ENCODE measurements around the gene MATR3. TPM values are rescaled to one million over a fixed set of nuclear protein-coding genes. Genes with fewer than 3 reads are reported as not detected.
A peak's percentile ranks its signal among the peaks of the same experiment; 100 is the strongest.

The MATR3 gene
- total RNA-seq, 6 donors from 2014 or later = 125 to 264 (median 158) TPM

- Histone ChIP-seq H3K27ac (peak overlapping the region in 3 of 4 donors; percentile 98), H3K9me3 (no peaks in the 10 kb centered on the region), H3K4me3 (peak overlapping the region in 3 of 4 donors; percentile 71 to 89 (median 88)), H3K4me1 (peaks cover 27 to 38% (median 33%) of the 10 kb centered on the region in 4 donors), H3K27me3 (no peaks in the 10 kb centered on the region), H3K36me3 (peaks cover 0 to 3% (median 0%) of the 10 kb centered on the region in 4 donors)
- TF ChIP-seq EP300 (IDR thresholded peaks at IDR 0.05) = no peak
- no peak for TF ChIP-seq POLR2AphosphoS5 (IDR thresholded peaks at IDR 0.05)
- TF ChIP-seq POLR2A (IDR thresholded peaks at IDR 0.05) = no peak
- TF ChIP-seq CTCF (IDR thresholded peaks at IDR 0.05) = no peak
- 2% methylated on average over 10 to 17 of the region's 17 CpGs for WGBS, 2 donors
- DNase-seq (no peak), ATAC-seq (ENCODE audit: low FRiP score in 2 of 2) (no peak)
Observed at GRCh38 chr5:139341187-139341688, 47.7 kb downstream of the MATR3 start.

- 0 to 1% methylated on average over 33 to 65 of the region's 66 CpGs for WGBS, 2 donors
- Histone ChIP-seq H3K27me3 (no peaks in the 10 kb centered on the region), H3K36me3 (peaks cover 0 to 7% (median 0%) of the 10 kb centered on the region in 4 donors), H3K9me3 (no peaks in the 10 kb centered on the region), H3K4me3 (peak within 1 kb of the TSS; percentile 71 to 89 (median 82)), H3K27ac (peak within 1 kb of the TSS; percentile 98 to 99 (median 98)), H3K4me1 (peaks cover 27 to 38% (median 34%) of the 10 kb centered on the region in 4 donors)
- TF ChIP-seq EP300 (IDR thresholded peaks at IDR 0.05) (no peak), CTCF (IDR thresholded peaks at IDR 0.05) (peak; percentile 69 to 93 (median 84)), POLR2AphosphoS5 (IDR thresholded peaks at IDR 0.05) (peak; percentile 97 to 99), POLR2A (IDR thresholded peaks at IDR 0.05) (peak; percentile 62 to 98 (median 95))
- ATAC-seq (ENCODE audit: low FRiP score in 2 of 2) (peak; percentile 98 to 99), DNase-seq (peak; percentile 98 to 99)
Observed at GRCh38 chr5:139341689-139342422, 48.3 kb downstream of the MATR3 start, which contains the start of gene PAIP2. PAIP2 (plus strand) TSS chr5:139341854; CDS start chr5:139363785, 21,931 bp downstream.

GRCh38 chr5:139342423-139342723 lies 48.8 kb downstream of the MATR3 start:
- WGBS, 2 donors = 1% methylated on average over 12 to 16 of the region's 16 CpGs

GRCh38 chr5:139343476-139343875 lies 49.9 kb downstream of the MATR3 start:
- peaks cover 0 to 7% (median 0%) of the 10 kb centered on the region in 4 donors for H3K36me3 ChIP-seq
- peaks cover 27 to 45% (median 36%) of the 10 kb centered on the region in 4 donors for H3K4me1 ChIP-seq
- H3K27ac ChIP-seq = no peak overlapping the region
- no peaks in the 10 kb centered on the region for H3K27me3 ChIP-seq
- 84 to 86% methylated on average over 9 of the region's 9 CpGs for WGBS, 2 donors
- H3K9me3 ChIP-seq = no peaks in the 10 kb centered on the region
- DNase-seq (no peak), ATAC-seq (ENCODE audit: low FRiP score in 2 of 2) (no peak)
- TF ChIP-seq CTCF (IDR thresholded peaks at IDR 0.05) (no peak), EP300 (IDR thresholded peaks at IDR 0.05) (no peak), POLR2AphosphoS5 (IDR thresholded peaks at IDR 0.05) (no peak), POLR2A (IDR thresholded peaks at IDR 0.05) (no peak)
- H3K4me3 ChIP-seq = peak overlapping the region in 3 of 4 donors; percentile 71 to 89 (median 88)

More at GRCh38 chr5:139342423-139342723, 48.8 kb downstream of the MATR3 start:
- Histone ChIP-seq H3K27me3 (no peaks in the 10 kb centered on the region), H3K4me1 (peaks cover 27 to 38% (median 34%) of the 10 kb centered on the region in 4 donors), H3K9me3 (no peaks in the 10 kb centered on the region), H3K27ac (peak overlapping the region; percentile 98 to 99 (median 98)), H3K36me3 (peaks cover 0 to 7% (median 0%) of the 10 kb centered on the region in 4 donors), H3K4me3 (peak overlapping the region; percentile 71 to 89 (median 82))
- ATAC-seq (ENCODE audit: low FRiP score in 2 of 2) (no peak), DNase-seq (peak in 1 of 2 donors; percentile 93)
- no peak for TF ChIP-seq POLR2AphosphoS5 (IDR thresholded peaks at IDR 0.05)
- TF ChIP-seq POLR2A (IDR thresholded peaks at IDR 0.05) = no peak
- no peak for TF ChIP-seq CTCF (IDR thresholded peaks at IDR 0.05)
- no peak for TF ChIP-seq EP300 (IDR thresholded peaks at IDR 0.05)
